ENCODE data around the gene RPL21.
"Not testable (repeated sequence)": the region's sequence is repeated elsewhere in the genome, so short reads cannot be mapped to it uniquely, and the experiment has no call there.

RPL21 gene

DNA sequence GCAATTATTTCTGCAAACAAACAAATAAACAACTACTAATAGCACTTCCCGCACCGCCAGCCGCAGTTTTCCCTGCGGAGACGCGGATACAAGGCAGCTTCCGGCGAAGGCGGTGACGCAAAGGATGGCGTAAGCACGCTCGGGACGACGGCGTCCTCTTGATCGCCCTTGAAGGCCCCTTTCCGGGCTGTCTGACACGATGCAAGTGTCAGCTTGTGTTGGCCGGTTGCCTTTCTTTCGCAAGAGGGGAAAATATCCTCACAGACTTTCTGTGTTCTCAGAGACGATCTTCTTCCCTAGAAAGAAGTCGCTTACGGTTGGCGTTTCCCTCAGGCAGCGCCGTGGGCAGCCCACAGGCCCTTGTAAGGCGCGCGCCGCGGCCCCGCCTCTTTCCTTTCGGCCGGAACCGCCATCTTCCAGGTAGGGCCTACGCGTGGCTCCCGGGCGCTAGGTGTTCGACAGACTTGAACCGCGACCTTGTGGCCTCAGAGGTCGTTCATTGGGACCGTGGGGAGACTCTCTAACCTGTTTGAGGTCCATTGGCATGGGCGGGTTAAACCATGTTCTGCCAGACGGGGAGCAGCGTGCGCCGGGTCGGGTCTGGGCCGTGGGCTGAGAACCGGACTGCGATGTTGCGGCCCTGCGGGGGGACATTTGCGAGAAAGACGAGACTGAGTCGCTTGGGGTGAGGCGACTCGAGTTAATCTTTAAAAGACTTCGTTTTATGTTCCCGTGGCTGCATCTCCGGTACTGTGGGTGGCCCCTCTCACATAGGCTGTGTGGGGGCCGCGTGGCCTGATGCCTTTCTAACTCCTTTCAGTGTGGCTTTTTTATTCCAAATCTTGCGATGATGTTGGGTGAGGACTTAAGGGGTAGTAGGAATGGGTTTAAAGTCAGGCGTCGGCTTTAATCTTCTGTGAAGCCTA is at the start of gene RPL21:
Gene RPL21, plus strand, starts transcription at position 393 of the 926 bp plus-strand sequence. CDS start 2,219 bp downstream, outside the sequence.
- peak; percentile 72 to 83 for DNase-seq (ENCODE audit: low read depth in 2 of 2)

DNA sequence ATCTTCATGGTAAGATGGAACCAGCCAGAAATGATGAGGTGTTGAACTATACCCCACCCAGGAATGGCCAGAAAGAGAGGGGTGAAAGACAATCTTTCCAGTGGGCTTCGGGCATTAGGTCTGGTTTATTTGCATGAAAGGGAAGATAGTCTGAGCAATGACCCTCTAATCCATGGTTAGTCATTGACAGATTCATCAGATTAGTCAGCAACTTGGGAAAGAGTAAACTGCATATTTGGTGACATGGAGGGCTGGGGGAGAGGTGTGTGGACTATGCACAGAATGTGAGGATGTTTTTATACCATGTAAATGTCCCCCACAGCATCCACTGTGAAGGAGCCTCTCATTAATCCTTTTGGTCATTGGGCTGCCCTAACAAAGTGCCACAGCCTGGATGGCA is 49.7 kb upstream of the RPL21 start:
- no peak for DNase-seq (ENCODE audit: low read depth in 2 of 2)

DNA sequence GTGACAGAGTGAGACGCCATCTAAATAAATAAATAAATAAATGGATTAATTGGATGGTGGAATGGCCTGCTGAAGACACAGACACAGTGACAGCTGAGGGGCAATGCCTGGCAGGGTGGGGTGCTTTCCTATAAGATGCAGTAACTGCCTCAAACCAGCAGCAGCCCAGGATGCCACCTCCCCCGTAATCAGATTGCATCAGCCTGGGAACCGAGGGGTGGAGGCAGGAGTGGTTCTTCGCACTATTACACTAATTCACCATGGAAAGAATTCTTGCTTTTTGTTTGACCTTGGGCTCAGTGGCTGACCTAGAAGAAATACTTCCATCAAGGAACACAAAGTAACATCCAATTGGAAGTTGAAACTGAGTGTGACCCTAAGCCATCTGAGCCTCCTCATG is 48.2 kb upstream of the RPL21 start:
- no peak for DNase-seq (ENCODE audit: low read depth in 2 of 2)

DNA sequence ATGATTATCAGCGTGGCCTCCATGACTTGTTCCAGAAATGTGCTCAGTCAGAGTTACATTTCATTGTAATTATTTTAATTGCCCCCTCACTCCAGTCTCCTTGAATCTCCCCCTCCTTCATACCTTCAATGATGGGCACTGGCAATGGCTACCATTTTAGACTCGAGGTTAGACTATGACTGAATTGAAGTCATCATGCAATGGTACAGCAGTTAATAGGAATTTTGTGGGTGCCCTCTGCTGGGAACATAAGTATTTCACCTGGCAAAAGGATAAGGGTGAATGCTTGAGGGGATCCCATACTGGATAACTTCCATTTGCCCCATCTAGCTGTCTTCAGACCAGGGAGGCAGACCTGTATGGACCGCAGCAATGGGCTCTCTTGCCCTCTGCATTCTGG is 47.5 kb upstream of the RPL21 start:
- DNase-seq (ENCODE audit: low read depth in 2 of 2): no peak

DNA sequence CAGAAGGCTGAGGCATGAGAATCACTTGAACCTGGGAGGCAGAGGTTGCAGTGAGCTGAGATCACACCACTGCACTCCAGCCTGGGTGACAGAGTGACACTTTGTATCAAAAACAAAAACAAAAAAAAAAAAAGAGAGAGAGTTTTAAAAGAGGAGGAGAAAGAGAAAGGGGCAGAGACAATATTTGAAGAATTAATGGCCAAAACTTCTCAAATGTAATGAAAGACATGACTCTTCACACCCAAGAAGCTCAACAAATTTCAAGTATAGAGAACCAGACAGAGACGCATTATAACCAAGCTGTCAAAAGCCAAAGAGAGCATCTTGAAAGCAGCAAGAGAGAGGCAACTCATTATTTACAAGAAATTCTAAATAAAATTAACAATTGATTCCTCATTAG is 42.8 kb upstream of the RPL21 start:
- DNase-seq (ENCODE audit: low read depth in 2 of 2): no peak

DNA sequence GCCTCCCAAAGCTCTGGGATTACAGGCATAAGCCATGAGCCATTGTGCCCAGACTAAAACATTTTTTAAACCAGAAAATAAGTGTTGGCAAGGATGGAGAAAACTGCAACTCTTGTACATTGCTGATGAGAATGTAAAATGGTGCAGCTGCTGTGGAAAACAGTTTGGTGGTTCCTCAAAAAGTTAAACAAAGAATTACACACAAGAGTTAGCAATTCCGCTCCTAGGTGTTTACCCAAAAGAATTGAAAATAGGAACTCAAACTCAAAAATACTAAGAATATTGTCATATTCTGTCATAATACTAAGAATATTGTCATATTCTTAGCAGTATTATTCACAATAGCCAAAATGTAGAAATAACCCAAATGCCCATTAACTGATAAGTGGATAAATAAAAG is 40.1 kb upstream of the RPL21 start:
- no peak for DNase-seq (ENCODE audit: low read depth in 2 of 2)

DNA sequence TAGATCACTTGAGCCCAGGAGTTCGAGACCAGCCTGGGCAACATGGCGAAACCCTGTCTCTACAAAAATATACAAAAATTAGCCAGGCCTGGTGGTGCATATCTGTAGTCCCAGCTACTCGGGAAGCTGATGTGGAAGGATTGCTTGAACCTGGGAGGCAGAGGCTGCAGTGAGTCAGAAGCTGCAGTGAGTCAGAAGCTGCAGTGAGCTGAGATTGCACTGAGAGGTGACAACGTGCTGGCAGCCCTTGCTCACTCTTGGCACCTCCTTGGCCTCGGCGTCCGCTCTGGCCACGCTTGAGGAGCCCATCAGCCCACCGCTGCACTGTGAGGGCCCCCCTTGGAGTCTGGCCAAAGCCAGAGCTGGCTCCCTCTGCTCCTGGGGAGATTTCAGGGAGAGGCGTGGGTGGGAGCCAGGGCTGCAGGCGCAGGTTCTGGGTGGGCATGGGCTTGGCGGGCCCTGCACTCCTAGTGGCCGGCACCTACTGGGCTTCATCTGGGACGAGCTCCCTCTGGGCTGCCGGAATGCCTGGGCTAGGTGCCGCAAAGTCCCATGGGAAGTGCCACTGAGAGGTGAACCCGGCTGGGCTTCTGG is 39.5 kb upstream of the RPL21 start:
- no peak for DNase-seq (ENCODE audit: low read depth in 2 of 2)

DNA sequence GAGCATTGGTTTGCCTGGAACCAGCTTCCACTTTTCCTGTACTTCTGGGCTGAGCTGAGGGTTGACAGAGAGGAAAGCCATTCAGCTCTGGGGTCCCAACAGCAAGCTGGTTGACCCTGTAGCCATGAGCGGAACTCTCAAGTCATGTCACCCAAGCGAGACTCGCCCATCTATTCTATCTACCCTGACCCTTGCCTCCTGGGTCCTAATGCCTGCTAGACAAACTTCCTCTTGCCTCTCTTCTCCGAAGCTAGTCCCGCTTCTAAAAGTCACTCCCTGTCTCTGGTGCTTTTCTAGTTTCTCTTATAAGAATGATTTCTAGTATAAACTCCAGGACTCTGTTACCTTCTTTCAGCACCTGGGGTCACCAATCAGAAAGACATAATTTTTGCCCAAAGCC is 38.0 kb upstream of the RPL21 start:
- not testable (repeated sequence) for DNase-seq (ENCODE audit: low read depth in 2 of 2)

DNA sequence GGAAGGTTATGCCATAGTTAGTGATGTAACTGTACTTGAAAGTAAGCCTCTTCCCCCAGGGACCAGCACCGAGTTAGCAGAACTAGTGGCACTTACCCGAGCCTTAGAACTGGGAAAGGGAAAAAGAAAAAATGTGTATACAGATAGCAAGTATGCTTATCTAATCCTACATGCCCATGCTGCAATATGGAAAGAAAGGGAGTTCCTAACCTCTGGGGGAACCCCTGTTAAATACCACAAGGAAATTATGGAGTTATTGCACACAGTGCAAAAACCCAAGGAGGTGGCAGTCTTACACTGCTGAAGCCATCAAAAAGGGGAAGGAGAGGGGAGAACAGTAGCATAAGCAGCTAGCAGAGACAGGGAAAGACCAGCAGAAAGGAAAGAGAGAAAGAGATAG is 33.6 kb upstream of the RPL21 start:
- DNase-seq (ENCODE audit: low read depth in 2 of 2): not testable (repeated sequence)

DNA sequence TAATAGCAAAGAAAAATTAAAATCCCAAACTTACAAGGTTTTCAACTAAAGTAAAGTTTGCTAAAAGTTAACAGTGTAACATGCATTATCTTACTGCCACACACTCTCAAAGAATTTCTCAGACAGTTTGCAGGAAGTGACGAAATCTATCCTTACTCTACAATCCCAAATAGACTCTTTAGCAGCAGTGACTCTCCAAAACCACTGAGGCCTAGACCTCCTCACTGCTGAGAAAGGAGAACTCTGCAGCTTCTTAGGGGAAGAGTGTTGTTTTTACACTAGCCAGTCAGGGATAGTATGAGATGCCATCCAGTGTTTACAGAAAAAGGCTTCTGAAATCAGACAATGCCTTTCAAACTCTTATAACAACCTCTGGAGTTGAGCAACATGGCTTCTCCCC is 32.5 kb upstream of the RPL21 start:
- not testable (repeated sequence) for DNase-seq (ENCODE audit: low read depth in 2 of 2)

DNA sequence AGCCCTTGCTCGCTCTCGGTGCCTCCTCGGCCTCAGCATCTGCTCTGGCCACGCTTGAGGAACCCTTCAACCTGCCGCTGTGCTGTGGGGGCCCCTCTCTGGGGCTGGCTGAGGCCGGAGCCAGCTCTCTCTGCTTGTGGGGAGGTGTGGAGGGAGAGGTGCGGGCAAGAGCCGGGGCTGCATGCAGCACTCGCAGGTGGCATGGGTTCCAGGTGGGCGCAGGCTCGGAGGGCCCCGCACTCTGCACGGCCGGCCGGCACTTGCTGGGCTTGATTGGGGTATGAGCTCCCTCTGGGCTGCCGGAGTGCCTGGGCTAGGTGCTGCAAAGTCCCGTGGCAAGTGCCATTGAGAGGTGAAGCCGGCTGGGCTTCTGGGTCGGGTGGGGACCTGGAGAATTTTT is 31.7 kb upstream of the RPL21 start:
- no peak for DNase-seq (ENCODE audit: low read depth in 2 of 2)

DNA sequence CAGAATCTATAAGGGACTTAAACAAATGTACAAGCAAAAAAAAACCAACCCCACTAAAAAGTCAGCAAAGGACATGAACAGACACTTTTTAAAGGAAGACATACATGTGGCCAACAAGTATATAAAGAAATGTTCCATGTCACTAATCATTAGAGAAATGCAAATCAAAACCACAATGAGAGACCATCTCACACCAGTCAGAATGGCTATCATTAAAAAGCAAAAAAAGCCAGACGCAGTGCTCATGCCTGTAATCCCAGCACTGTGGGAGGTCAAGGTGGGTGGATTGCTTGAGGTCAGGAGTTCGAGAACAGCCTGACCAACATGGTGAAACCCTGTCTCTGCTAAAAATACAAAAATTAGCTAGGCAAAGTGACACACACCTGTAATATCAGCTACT is 29.3 kb upstream of the RPL21 start:
- not testable (repeated sequence) for DNase-seq (ENCODE audit: low read depth in 2 of 2)

DNA sequence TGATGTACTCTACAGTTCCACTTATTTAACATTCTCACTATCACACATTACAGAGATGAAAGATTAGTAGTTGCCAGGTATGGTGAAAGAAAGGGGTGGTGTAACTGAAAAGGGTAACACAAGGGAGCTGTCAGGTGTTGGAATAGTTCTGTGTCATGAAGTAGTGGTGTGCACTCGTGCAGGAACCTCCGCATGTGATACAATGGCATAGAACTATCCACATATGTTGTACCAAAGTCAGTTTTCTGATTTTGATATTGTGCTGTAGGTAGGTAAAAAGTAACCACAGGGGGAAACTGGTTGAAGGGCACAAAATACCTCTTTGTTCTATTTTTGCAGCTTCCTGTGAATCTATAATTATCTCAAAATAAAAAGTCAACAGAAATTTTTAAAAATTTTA is 24.4 kb upstream of the RPL21 start:
- DNase-seq (ENCODE audit: low read depth in 2 of 2): no peak

DNA sequence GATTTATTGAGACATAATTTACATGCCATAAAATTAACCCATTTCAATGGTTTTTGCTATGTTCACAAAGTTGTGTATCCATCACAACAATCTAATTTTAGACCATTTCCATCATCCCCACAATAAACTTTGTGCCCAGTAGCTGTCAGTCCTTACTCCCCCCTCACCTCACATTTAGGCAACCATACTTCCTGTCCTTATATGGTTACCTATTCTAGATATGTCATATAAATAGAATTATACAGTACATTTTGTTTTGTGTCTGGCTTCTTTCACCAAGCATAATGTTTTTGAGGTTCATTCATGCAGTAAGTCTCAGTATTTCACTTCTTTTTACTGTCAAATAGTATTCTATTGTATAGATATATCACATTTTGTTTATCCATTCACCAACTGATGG is 23.2 kb upstream of the RPL21 start:
- DNase-seq (ENCODE audit: low read depth in 2 of 2): no peak

DNA sequence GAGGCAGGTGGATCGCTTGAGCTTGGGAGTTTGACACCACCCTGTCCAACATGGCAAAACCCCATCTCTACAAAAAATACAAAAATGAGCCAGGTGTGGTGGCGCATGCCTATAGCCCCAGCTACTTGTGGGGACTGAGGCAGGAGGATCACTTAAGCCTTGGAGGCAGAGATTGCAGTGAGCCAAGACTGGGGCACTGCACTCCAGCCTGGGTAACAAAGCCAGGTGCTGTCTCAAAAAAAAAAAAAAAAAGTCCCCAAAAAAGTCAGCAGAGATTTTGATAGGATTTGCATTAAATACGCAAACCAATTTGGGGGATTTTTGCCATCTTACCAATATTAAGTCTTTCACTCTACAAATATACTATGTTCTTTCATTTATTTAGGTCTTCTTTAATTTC is 21.7 kb upstream of the RPL21 start:
- DNase-seq (ENCODE audit: low read depth in 2 of 2): no peak

DNA sequence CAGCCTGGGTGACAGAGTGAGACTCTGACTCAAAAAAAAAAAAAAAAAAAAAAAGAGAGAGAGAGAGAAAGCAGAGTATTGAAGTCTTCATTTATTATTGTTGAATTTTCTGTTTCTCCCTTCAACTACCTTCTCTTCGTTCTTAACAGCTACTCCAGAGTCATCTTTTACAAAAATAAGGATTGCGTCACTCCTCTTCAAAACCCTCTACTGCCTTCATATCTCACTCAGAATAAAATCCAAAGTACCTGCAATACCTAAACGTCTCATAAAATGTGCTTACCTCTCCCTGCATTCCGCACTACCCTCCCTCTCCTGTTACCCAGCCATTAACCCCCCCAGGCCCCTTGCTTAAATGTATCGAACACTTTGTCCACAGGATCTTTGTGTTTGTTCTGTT is 17.4 kb upstream of the RPL21 start:
- DNase-seq (ENCODE audit: low read depth in 2 of 2): no peak

DNA sequence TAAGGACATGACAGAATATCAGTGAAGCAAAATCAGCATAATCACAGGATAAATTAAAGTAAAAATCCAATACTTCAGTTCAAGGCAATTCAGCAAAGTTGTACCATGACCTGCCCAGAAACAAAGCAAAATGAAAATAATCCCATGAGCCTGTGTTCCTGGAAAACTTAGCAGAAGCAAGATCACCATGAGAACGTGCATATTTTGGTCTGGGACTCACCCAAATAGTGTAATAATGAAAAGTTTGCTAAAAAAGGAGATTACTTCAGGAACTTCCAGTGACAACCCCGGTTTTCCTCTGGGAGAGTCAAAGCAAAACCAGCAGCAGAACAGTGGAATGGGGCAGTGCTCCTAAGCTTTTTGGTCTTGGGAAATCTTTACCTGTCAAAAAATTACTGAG is 14.9 kb upstream of the RPL21 start:
- DNase-seq (ENCODE audit: low read depth in 2 of 2): no peak

DNA sequence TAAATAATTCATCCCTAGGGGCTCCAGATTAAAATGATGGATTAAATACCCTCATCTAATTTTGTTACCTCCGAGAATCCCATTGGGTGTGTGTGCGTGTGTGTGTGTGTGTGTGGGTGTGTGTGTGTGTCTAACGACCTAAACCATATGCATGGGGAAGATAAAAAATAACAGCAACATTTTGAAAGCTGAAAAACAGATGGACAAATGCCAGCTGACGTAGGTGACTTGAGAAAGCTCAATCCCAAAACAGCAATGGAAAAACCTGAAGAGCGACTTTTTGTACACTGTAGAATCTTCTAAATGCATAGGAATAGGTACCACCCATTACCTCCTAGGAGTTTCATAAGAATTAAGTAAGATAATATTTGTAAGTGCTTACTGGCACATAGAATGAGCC is 8.7 kb upstream of the RPL21 start:
- no peak for DNase-seq (ENCODE audit: low read depth in 2 of 2)

DNA sequence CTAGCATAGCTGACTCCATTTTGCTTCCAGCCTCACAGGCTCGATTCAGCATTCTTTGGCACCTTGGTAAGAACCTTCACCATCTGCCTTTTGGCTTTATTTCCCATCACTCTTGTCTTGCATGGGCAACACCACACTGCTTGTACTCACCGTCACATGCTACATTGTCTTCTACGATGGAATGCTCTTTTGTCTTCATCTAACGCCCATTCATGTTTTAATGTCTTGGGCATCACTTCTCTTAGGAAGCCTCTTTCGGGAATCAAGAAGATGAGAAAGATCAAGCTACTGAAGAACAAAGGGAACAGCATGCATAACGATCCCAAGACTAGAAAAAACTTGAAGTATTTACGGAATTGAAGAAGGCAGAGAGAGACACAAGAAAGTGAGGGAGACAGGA is 5.7 kb upstream of the RPL21 start:
- DNase-seq (ENCODE audit: low read depth in 2 of 2): no peak

DNA sequence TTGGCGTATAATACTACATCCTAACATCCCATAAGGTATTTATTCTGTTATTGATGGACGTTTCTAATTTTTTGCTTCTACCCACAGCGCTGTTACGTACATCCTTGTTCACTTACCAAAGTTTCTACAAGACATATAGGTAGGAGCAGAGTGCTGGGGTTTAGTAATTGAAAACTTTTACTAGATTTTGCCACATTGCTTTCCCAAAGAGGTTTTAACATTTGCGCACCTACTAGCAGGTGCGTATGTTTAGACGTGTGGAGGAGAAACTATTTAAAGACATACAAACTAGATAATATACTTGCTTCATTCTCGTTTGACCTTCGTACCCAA is 559 bp upstream of the RPL21 start:
- no peak for DNase-seq (ENCODE audit: low read depth in 2 of 2)

DNA sequence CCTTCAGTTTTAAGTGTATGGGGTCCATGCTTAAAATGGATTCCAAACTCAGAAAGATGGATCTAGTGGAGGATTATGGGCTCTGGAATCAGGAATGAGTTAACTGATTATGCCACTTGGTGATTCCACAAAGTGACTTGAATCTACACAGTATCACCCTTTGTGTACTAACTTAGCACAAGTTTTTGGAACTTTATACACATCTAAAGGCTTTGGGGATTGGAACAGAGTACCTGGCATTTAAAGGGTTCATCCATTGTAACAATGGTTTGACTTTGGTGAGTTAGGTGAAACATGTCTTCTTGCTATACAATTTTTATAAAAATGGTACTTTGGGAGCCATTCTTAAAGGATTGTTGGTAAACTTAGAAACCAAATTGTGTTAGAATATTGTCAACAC is 1.1 kb downstream of the RPL21 start:
- DNase-seq (ENCODE audit: low read depth in 2 of 2): no peak

DNA sequence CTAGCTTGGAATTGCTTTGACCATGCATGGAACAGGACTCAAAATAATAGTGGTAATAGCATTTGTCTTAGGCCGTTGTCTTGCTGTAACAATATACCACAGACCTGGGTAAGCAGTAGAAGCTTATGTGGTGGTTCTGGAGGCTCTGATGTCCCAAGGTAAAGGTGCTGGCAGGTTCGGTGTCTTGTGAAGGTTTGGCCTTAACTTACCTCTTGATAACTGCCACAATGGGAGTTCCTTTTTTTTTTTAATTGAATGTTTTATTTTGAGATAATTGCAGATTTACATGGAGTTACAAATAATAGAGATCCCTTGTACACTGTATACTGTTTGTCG is 5.8 kb downstream of the RPL21 start:
- DNase-seq (ENCODE audit: low read depth in 2 of 2): no peak

DNA sequence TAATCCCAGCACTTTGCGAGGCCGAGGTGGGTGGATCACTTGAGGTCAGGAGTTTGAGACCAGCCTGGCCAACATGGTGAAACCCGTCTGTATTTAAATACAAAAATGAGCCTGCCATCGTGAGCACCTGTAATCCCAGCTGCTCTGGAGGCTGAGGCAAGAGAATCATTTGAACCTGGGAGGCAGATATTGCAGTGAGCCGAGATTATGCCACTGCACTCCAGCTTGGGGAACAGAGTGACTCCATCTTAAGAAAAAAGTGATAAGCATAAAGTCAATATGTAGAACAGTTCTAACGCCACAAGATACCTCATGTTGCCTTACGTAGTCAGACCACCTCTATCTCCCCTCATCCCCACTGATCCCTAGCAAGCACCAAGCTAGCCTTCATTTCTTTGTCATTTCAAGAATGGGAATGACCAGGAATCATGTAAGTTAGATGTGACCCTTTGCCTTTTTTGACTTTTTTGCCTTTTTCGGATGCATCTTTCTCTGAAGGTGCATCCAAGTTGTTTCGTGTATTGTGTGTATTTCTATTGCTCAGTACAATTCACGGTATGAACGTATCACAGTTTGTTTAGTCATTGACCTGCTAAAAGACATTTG is 6.4 kb downstream of the RPL21 start:
- DNase-seq (ENCODE audit: low read depth in 2 of 2): no peak

Measured in stimulated activated CD4-positive, alpha-beta T cell treated with anti-CD3 and anti-CD28 coated beads, Interleukin-1b, Interleukin-23, amount 100 ng/mL, for 1 hour (primary cell).